ENCODE data around the gene CUL5. TPM values are rescaled to one million over a fixed set of nuclear protein-coding genes. Genes with fewer than 3 reads are reported as not detected.

CUL5 gene
- total RNA-seq, 1 donor from 2014 or later: 28.7 TPM

DNA sequence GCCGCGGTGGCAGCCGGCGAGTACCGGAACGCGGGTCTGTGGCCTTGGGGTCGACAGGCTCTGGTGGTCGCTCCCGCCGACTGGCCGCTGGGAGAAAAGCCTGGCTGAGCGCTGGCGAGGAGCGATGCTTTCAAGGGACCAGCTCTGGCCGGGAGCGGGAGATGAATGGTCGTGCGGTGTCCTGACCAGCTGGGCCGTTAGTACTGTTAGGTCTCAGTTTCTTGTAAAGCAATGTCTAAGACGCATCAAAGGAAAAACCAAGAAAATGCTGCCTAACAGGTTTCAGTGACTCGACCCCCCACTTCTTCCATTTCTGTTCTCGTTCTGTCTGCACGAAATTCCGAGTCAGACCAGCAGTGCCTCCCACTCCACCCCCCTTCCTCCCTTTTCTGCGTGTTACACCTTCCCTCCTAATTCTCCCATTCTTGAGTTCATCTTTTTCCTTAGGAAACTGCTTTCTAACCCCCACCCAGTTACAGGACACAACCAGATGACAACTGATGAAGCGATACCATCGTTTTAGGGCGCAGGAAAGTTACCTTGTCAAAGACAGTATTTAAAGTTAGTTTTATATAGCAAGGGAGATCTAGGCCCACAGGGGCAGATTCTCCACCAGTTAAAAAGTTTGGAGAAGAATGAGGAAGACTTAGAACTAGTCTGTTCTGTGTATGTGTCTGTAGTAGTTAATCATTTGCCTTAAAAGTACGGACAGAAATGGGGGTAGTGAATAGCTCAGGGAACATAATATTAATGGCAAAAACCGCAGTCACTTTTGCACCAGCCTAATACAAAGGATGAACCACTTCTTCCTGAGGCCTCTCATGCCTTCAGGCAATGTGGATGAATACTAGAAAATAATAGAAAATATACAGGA, 1.0 kb downstream of the CUL5 start:
- peak; percentile 21 for DNase-seq (ENCODE audit: low read depth)
- Histone ChIP-seq H3K27me3 (ENCODE audit: control insufficient read depth, insufficient read depth, low read length) (no peaks in the 10 kb centered on the region), H3K4me3 (ENCODE audit: low read depth, low read length) (peak overlapping the region; percentile 100), H3K36me3 (ENCODE audit: control insufficient read depth, insufficient read depth, low read length) (no peaks in the 10 kb centered on the region)
- no peak for FAIRE-seq
- TF ChIP-seq, protein P1, sequence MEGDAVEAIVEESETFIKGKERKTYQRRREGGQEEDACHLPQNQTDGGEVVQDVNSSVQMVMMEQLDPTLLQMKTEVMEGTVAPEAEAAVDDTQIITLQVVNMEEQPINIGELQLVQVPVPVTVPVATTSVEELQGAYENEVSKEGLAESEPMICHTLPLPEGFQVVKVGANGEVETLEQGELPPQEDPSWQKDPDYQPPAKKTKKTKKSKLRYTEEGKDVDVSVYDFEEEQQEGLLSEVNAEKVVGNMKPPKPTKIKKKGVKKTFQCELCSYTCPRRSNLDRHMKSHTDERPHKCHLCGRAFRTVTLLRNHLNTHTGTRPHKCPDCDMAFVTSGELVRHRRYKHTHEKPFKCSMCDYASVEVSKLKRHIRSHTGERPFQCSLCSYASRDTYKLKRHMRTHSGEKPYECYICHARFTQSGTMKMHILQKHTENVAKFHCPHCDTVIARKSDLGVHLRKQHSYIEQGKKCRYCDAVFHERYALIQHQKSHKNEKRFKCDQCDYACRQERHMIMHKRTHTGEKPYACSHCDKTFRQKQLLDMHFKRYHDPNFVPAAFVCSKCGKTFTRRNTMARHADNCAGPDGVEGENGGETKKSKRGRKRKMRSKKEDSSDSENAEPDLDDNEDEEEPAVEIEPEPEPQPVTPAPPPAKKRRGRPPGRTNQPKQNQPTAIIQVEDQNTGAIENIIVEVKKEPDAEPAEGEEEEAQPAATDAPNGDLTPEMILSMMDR (IDR thresholded peaks at IDR 0.05; ENCODE audit: insufficient read depth, low read length, severe bottlenecking): no peak

DNA sequence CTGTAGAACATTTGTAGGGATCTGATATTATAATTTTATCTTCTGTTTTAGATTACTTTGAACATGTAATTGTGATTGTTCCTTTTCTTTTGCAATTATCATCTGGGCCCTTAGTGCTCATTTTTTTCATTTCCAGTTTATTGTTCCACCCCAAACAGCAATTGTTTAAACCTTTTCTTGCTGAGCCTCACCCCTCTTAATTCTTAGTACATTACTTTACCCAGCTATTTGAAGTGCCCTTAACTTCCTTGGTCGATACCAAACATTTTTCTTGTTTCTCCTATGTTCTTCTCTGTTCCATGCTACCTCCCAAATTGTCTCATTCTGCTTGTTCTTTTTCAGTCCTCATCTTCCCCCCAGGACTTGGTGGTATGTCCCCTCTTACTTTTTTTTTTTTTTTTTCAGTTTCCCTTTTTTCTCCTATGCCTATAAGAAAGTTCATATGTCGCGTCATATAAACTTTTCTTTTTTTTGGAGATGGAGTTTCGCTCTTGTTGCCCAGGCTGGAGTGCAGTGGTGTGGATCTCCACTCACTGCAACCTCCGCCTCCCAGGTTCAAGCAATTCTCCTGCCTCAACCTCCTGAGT, 3.5 kb downstream of the CUL5 start:
- no peak for FAIRE-seq
- TF ChIP-seq, protein P1 (IDR thresholded peaks at IDR 0.05; ENCODE audit: insufficient read depth, low read length, severe bottlenecking): no peak
- DNase-seq (ENCODE audit: low read depth): no peak
- H3K36me3 ChIP-seq (ENCODE audit: control insufficient read depth, insufficient read depth, low read length): no peaks in the 10 kb centered on the region
- no peak overlapping the region for H3K4me3 ChIP-seq (ENCODE audit: low read depth, low read length)
- H3K27me3 ChIP-seq (ENCODE audit: control insufficient read depth, insufficient read depth, low read length): no peaks in the 10 kb centered on the region

DNA sequence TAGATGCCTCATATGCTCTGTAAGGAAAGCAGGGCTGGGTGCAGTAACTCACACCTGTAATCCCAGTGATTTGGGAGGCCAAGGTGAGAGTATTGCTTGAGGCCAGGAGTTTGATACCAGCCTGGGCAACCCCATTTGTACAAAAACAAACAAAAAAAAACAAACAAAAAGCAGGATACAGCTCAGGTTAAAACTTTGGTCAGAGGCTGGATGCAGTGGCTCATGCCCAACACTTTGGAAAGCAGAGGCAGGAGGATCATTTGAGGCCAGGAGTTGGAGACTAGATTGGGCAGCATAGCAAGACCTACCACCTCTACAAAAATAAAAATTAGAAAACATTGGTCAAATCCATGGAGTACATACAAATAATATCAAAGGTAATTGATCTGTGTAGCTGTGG, 7.9 kb downstream of the CUL5 start:
- no peaks in the 10 kb centered on the region for H3K27me3 ChIP-seq (ENCODE audit: control insufficient read depth, insufficient read depth, low read length)
- no peaks in the 10 kb centered on the region for H3K36me3 ChIP-seq (ENCODE audit: control insufficient read depth, insufficient read depth, low read length)
- H3K4me3 ChIP-seq (ENCODE audit: low read depth, low read length): no peak overlapping the region
- DNase-seq (ENCODE audit: low read depth): no peak
- FAIRE-seq: no peak
- TF ChIP-seq, protein P1 (IDR thresholded peaks at IDR 0.05; ENCODE audit: insufficient read depth, low read length, severe bottlenecking): no peak

DNA sequence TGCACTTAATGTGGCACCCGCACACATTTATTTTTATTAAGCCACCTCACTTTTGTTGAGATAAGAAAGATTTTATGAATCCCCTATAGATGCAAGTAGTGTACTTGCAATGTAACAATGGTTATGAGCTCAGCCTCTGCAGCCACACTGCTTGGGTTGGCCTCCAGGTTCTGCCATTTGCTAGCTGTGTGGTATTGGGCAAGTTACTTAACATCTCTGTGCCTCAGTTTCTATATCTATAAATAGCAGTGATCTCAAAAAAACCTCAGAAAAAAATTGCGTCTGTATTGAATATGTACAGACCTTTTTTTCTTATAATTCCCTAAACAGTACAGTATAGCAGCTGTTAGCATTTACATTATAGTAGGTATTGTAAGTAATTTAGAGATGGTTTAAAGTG, 10.0 kb downstream of the CUL5 start:
- Histone ChIP-seq H3K4me3 (ENCODE audit: low read depth, low read length) (no peak overlapping the region), H3K36me3 (ENCODE audit: control insufficient read depth, insufficient read depth, low read length) (no peaks in the 10 kb centered on the region), H3K27me3 (ENCODE audit: control insufficient read depth, insufficient read depth, low read length) (no peaks in the 10 kb centered on the region)
- FAIRE-seq: no peak
- no peak for DNase-seq (ENCODE audit: low read depth)
- TF ChIP-seq, protein P1 (IDR thresholded peaks at IDR 0.05; ENCODE audit: insufficient read depth, low read length, severe bottlenecking): no peak

DNA sequence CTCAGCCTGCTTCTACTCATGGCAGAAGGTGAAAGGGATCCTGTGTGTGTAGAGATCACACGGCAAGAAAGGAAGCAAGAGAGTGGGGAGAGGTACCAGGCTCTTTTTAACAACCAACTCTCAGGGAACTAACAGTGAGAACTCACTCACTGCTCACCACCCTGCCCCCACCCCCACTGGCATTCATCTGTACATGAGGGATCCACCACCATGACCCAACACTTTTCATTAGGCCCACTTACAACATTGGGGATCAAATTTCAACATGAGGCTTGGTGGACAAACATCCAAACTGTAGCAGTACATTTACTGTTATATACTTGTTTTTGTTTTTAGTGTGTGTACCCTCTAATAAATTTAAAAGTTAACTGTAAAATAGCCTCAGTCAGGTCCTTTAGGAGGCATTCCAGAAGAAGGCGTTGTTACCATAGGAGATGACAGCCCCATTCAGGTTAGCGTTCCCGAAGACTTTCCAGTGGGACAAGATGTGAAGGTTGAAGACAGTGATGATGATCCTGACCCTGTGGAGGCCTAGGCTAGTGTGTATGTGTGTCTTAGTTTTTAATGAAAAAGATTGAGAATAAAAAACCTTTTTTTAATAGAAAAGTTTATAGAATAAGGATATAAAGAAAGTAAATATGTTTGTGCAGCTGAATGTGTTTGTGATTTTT, 11.3 kb downstream of the CUL5 start:
- Histone ChIP-seq H3K27me3 (ENCODE audit: control insufficient read depth, insufficient read depth, low read length) (no peaks in the 10 kb centered on the region), H3K4me3 (ENCODE audit: low read depth, low read length) (no peak overlapping the region), H3K36me3 (ENCODE audit: control insufficient read depth, insufficient read depth, low read length) (no peaks in the 10 kb centered on the region)
- FAIRE-seq (no peak), DNase-seq (ENCODE audit: low read depth) (no peak)
- TF ChIP-seq, protein P1 (IDR thresholded peaks at IDR 0.05; ENCODE audit: insufficient read depth, low read length, severe bottlenecking): no peak
